HCEC 1CT (cell line): ENCODE data around the gene ZNF438.
A peak's percentile ranks its signal among the peaks of the same experiment; 100 is the strongest.
"Not testable (repeated sequence)": the region's sequence is repeated elsewhere in the genome, so short reads cannot be mapped to it uniquely, and the experiment has no call there.

Experiments used
- DNase-seq: peaks from one replicate; pipeline ENCODE4 v3.0.0-alpha.2; 2017

Gene ZNF438

GRCh38 chr10:30984563-30985328, 46.9 kb downstream of the ZNF438 start:
- DNase-seq, result peak; percentile 75

GRCh38 chr10:30983209-30983608, 48.5 kb downstream of the ZNF438 start:
- not testable (repeated sequence) for DNase-seq

- peak; percentile 55 for DNase-seq
Observed at GRCh38 chr10:30980951-30981616, 50.6 kb downstream of the ZNF438 start.

DNA sequence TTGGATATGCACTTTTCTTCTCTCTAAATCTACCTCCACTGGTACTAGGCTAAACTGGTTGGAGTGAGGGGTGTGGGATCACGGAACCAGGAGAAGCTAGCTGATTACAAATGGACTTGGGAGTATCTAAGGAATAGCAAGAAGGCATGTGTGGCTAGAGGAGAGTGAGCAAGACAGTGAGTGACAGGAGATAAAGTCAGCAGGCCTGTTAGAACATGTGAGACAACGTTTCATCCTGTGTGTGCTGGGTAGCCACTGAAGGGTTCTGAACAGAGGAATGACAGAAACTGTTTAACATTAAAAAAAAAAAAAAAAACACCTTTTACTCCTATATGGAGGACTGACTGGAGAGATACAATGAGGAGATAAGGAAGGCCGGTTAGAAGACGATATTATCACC, 51.7 kb downstream of the ZNF438 start:
- no peak for DNase-seq

- no peak for DNase-seq
Observed at GRCh38 chr10:30978843-30979242, 52.8 kb downstream of the ZNF438 start.

- DNase-seq, result peak; percentile 48
Observed at GRCh38 chr10:30977385-30977784, 54.3 kb downstream of the ZNF438 start.

DNA sequence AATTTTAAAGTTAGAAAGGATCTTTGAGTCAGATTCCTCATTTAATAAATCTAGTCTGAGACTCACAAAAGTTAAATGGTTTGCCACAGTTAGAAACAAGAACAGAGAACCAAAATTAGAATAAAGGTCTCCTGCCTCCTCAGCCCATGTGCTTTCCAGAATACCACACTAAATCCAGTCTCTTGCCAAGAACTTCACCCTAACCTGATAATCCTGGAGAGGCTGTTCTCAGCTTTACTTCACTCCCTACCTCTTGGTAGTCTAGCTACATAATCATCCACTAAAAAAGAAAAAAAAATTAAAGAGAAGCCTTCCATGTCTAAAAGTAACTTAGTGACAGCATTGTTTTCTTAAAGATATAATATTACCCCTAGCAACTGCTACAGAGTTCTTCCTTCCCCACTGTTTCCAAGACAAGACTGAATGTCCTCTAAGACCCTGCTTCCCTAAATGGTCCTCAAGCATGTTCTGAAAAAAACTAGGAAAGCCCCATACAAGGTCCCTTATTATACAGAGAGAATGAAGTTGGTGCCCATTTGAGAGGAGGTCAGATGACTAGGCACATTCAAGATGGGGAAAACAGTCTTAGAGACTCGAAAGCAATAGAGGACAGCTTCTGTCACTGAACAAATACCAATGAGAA, 56.8 kb downstream of the ZNF438 start:
- DNase-seq, result no peak

GRCh38 chr10:30974355-30974754, 57.3 kb downstream of the ZNF438 start:
- DNase-seq, result no peak

- no peak for DNase-seq
Observed at GRCh38 chr10:30973737-30974136, 57.9 kb downstream of the ZNF438 start.

DNA sequence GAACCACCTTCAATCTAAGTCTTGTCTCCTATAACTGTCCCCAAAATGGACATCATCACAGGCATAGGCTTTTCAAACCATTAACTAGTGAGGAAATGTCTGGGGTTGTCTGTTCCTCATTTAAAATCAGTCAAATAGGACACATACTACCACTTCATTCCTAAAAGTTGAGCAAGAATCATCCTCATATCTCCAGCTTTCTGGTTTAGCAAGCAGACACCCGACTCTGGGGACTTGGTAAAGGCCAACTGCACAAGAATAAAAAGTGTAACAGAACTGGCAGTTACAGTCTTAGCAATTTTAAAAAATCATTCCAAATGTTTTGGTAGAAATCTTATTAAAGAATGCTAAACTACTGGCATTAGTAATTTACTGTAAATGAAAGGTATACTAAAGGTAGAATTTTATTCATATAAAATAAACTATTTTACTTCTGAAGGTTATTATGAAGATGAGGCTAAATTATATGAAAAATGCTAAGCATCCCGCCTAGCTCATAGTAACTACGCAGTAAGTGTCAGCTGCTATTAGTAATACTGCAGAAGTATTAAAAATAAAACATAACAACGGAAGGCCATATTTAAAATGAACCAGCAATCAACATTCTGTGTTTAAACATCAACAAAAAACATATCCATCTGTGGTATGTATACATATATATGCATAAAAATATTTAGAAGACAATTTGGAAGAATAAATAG, 60.8 kb downstream of the ZNF438 start:
- DNase-seq, result no peak

GRCh38 chr10:30968711-30969110, 63.0 kb downstream of the ZNF438 start:
- no peak for DNase-seq

- DNase-seq, result no peak
Observed at GRCh38 chr10:30967650-30968410, 63.8 kb downstream of the ZNF438 start.

- no peak for DNase-seq
Observed at GRCh38 chr10:30963992-30964930, 67.4 kb downstream of the ZNF438 start.

DNA sequence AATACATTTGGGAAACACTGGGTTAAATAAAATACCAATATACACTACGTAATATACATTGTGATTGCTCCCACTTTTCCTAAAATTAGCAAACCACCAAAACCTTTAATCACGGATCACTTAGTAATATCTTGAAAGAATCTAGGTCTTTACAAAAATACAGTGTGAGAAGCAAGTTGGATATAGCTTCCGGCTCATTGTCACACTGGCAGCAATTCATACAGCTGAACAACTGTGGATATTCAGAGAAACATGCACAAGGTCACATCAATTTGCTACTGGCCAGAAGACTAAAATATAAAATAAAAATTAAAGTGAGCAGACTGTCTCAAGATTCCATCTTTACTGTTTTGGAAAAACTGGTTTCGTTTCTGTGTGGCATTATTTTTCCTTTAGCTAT, 69.1 kb downstream of the ZNF438 start:
- no peak for DNase-seq

- DNase-seq, result no peak
Observed at GRCh38 chr10:30959836-30960210, 71.8 kb downstream of the ZNF438 start.

- not testable (repeated sequence) for DNase-seq
Observed at GRCh38 chr10:30949218-30949617, 82.4 kb downstream of the ZNF438 start.

DNA sequence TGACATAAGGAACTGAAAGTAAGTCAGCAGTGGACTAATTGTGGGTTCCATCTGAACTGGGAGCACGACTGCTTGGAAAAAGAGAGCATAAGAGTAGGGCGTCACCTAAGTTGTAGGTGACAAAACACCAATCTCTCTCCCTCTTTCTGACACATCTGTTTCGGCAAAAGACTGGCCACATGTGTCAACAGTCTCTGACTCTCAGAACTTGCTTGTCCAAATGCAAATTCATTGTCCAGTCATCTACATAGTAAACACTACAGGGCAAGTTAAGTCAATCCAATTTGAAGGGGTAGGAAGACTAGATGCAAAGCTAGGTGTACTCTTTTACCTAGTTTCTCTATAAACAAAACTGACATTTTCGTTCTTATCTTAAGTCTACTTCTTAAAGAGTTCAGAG, 87.7 kb downstream of the ZNF438 start:
- DNase-seq, result no peak

- DNase-seq, result no peak
Observed at GRCh38 chr10:30943451-30943850, 88.2 kb downstream of the ZNF438 start.

GRCh38 chr10:30940256-30940655, 91.4 kb downstream of the ZNF438 start:
- DNase-seq, result no peak

DNA sequence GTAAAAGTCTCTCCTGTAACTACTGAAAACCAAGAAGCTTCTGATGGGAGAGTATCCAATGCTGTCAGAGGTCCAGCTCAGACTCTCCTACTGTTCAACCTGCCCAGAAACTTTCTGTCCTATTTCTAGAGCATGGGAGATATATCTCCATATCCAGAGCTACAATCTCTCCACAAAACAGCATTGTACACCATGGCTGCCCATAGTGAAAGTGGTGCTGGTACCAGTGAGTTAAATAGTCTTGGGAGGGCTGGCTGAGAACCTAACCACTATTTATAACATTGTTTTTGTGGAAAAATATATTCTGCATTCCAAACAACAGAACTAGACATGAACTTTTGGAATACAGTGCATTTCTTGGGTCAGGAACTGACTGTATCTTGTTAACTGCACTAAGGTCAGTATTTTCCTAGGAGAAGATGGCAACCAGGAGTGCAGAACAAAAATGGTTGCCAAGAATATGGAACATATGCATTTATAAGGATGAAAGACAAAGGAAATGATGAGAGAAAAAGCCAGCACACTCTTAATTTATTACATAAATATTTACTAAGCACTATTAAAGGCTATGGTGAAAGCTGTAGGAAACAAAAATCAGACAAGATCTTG, 91.9 kb downstream of the ZNF438 start:
- DNase-seq, result no peak

DNA sequence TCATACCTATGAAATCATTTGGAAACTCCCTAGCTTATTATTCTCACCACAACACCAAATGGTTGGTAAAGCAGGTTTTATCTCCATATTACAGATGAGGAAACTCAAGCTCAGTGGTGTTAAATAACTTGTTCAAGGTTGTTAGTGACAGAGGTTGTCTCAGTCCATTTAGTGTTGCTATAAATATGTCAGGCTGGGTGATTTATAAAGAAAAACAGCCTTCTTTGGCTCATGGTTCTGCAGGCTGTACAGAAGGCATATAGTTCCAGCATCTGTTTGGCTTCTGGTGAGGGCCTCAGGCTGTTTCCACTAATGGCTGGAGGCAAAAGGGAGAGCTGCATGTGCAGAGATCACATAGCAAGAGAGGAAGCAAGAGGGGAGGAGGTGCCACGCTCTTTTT, 96.6 kb downstream of the ZNF438 start:
- DNase-seq, result no peak
